PFSK-1 (cell line): ENCODE data around the gene CCL18.

Experiments used
- SIN3A ChIP-seq: IDR thresholded peaks from 2 replicates; pipeline ENCODE4 v1.6.1; 2012; ENCODE audit warnings: mild to moderate bottlenecking, low read length, moderate library complexity, borderline replicate concordance; ENCODE audit not compliant: insufficient read depth
- TAF1 ChIP-seq: IDR thresholded peaks from 2 replicates; pipeline ENCODE4 v1.6.1; 2012; ENCODE audit warnings: low read length, control low read depth, borderline replicate concordance; ENCODE audit not compliant: insufficient read depth

GRCh38 chr17:36072431-36073121 lies 8.5 kb downstream of the CCL18 start:
- TF ChIP-seq SIN3A (no peak), TAF1 (no peak)
